Measurements from ENCODE around the gene TNFSF18.
"Not testable (repeated sequence)": the region's sequence is repeated elsewhere in the genome, so short reads cannot be mapped to it uniquely, and the experiment has no call there.

The TNFSF18 gene, protein sequence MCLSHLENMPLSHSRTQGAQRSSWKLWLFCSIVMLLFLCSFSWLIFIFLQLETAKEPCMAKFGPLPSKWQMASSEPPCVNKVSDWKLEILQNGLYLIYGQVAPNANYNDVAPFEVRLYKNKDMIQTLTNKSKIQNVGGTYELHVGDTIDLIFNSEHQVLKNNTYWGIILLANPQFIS

DNA sequence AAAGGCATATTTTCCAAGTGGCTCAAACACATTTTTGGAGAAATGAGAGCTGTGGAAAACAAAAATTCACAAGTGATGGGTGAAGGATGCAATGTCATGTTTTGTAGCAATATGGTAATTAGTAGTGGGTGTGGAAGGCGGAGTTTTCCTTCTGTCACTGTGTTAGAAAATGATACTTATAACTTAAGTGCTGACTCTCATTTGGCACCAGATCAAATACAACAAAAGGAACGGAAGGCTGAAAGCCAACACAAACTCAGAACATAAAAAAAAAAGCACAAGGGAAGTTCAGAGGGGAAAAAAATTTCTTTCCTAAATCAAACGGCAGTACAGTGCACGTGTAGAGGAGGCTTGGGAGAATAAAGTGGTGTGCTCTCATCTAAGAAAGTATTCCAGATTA is at the start of gene TNFSF18:
Gene TNFSF18 (minus strand): TSS at position 77 of the 400 bp plus-strand sequence. CDS start 45 bp downstream, at position 32.
- no peak for DNase-seq (ENCODE audit: low read depth in 1 of 2, low spot score in 1 of 2)

DNA sequence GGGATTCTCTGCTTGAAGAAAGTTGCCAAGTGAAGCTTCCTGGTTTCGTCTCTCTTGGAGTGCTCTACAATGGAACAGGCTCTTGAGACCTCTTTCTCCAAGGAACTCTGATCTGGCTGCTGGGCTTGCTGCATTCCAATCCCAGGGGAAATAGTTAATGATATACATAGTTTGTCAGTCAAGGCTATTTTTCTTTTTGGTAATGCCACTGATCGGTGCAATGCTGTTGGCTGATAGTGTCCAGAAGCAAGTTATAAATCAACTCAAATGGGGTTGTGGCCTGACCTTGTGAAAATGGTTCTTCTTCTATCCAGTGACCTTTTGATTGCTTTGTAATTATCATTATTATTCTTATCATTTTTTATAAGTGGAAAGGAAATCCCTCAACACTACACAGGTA is 48.4 kb upstream of the TNFSF18 start:
- DNase-seq (ENCODE audit: low read depth in 1 of 2, low spot score in 1 of 2) = no peak

DNA sequence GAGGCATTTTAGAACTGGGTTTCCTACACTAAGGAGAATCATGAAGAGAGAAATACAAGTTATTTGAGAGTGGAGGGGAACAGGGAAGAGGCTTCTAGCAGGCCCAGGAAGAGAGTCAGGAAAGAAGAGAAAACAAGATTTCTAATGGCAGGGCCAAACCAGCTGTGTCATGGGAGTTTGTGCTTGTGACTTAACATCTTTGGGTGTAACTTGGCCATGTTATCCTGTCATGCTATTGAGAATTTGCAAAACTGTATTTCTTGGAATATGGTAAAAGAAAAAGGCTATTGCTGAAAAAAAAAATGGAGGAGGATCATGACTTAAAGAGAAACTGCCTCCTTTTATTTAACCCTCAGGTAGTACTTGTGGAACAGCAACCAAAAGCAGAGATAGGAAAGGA is 47.4 kb upstream of the TNFSF18 start:
- DNase-seq (ENCODE audit: low read depth in 1 of 2, low spot score in 1 of 2) = no peak

DNA sequence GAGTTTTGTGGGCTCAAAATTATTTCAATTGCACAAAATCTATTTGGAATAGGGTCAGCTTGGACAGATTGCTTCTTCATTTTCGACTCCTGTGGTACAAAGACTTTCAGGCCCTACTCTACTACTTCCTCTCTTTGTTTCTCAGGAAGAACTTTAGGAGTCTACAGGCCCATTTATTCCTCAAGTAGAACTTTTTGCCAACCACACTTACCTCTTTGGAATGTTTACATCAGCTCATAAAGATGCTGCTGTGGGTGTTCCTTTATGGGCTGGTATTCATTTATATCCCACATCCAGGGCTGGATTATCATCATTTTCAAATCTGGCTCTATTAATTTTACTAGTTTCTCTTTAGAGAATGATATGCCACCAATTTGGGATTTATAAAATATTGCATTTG is 46.3 kb upstream of the TNFSF18 start:
- no peak for DNase-seq (ENCODE audit: low read depth in 1 of 2, low spot score in 1 of 2)

DNA sequence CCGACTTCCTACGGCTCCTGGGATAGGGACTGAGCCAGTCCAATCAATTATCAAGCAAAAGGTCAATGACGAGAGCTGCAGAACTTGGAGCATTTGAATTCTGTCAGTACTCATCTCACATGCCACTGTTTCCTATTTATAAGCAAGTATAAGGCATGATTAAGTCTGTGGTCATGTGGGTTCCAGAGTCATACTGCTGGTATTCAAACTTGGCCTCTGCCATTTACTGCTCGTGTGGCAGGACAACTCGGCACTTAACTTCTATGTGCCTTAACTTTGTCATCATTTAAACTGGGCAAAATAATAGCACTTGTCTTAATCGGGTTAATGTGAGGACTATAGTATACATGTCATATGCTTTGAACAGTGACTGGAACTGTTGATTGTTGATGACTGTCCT is 44.9 kb upstream of the TNFSF18 start:
- no peak for DNase-seq (ENCODE audit: low read depth in 1 of 2, low spot score in 1 of 2)

DNA sequence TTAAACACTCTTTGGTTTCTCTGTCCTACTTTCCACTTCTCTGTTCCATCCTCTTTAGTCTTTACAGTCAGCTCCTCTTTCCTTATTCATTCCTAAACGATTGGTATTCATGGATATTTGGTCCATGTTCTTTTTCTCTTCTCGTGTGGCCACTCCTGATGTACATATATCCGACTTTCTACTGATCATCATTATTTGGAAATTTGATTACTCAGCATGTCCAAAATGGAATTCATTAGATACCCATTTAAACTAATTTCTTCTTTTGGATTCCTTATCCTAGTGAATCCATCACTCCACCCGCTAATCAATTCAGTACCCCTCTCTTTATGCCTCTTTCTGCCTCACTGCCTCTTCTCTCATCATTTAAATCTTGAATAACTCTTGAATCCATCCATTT is 43.8 kb upstream of the TNFSF18 start:
- DNase-seq (ENCODE audit: low read depth in 1 of 2, low spot score in 1 of 2) = no peak

DNA sequence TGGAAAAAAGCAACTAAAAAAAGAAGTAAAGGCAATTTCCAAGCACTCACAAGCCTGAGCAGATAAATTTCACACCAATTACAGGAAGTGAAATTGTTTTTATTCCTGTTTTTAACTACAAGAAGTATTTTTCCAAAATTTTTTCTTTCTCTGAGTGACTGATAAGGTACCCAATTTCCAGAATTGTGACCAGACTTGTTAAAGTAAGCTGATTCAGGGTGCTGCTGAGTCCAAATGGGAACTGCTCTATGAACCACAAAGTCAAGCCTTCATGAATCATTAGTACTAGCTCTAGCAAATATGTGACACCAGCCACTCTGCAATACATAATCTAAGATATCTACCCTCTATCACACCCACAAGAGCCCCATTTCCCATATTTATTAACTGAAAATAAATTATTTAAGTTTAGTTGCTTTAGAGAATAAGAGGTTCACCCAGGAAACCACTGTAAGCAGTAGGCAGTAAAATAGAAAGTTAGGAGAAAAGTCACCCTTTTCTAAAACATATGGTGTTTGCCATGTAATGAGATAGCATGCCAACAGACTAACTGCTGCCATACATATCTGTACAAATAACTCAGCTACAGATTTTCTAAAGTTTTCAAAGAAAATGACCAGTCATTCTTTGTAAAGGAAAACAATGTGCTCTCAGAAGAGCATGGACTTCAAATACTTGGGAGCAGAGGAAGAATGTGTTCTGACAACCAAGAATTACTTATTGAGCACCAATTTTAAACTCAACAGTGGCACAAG is 43.1 kb upstream of the TNFSF18 start:
- DNase-seq (ENCODE audit: low read depth in 1 of 2, low spot score in 1 of 2) = no peak

DNA sequence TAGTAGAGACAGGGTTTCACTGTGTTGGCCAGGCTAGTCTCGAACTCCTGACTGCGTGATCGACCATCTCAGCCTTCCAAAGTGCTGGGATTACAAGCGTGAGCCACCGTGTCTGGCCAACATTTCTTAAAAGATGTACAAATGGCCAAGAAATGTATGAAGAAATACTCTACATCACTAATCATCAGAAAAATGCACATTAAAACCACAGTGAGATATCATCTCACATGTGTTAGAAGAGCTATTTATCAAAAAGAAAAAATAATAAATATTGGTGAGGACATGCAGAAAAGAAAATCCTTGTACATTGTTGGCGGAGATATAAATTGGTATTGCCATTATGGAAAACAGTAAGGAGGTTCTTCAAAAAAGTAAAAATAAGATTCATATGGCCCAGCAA is 33.6 kb upstream of the TNFSF18 start:
- no peak for DNase-seq (ENCODE audit: low read depth in 1 of 2, low spot score in 1 of 2)

DNA sequence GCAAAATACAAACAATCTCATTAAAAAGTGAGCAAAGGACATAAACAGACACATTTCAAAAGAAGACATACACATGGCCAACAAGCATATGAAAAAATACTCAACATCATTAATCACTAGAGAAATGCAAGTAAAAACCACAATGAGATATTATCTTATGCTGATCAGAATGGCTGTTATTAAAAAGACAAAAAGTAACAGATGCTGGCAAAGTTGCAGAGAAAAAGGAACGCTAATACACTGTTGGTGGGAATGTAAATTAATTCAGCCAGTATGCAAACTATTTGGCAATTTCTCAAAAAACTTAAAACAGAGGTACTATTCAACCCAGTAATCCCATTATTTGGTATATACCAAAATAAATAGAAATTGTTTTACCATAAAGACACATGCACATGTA is 32.2 kb upstream of the TNFSF18 start:
- no peak for DNase-seq (ENCODE audit: low read depth in 1 of 2, low spot score in 1 of 2)

DNA sequence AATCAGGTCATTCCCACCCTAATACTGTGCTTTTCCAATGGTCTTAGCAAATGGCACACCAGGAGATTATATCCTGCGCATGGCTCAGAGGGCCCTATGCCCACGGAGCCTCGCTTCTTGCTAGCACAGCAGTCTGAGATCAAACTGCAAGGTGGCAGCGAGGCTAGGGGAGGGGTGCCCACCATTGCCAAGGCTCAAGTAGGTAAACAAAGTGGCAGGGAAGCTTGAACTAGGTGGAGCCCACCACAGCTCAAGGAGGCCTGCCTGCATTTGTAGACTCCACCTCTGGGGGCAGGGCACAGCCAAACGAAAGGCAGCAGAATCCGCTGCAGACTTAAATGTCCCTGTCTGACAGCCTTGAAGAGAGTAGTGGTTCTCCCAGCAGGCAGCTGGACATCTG is 23.5 kb upstream of the TNFSF18 start:
- DNase-seq (ENCODE audit: low read depth in 1 of 2, low spot score in 1 of 2) = not testable (repeated sequence)

DNA sequence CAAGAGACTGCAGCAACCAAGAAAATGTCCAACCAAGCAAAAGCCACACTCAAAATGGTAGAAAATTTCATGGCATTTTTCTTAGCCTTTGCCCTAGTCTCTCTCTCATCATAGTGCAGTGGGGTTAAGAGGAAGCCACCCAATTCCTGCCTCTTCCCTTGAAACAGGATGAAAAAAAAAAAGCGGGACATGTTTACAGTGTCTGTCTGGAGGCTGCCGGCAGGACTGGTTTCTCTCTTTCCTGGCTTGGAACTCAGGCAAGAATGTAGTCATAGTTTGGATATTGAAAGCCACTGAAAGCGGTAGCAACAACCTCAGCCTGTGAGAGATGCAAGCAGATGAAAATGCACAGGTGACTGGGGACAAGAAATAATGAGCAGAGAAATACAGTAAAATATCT is 13.3 kb upstream of the TNFSF18 start:
- DNase-seq (ENCODE audit: low read depth in 1 of 2, low spot score in 1 of 2) = no peak

DNA sequence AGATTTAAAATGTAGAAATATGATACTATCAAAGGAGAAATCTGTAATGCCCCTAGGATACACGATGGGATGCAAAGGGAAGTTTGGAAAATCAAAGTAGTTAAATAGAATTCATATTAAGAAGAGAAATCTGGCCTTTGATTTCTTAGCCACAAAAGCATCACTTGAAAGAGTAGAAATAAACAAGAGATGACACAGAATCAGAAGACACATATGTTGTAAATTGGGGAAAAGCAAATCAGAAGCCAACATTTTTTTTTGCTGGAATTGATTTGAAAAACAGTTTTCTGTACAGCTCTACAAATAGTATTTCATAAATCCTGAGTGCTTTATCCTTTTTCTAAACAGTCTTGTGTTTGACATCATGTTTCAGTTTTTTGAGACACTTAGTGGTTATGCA is 12.4 kb upstream of the TNFSF18 start:
- DNase-seq (ENCODE audit: low read depth in 1 of 2, low spot score in 1 of 2) = no peak

DNA sequence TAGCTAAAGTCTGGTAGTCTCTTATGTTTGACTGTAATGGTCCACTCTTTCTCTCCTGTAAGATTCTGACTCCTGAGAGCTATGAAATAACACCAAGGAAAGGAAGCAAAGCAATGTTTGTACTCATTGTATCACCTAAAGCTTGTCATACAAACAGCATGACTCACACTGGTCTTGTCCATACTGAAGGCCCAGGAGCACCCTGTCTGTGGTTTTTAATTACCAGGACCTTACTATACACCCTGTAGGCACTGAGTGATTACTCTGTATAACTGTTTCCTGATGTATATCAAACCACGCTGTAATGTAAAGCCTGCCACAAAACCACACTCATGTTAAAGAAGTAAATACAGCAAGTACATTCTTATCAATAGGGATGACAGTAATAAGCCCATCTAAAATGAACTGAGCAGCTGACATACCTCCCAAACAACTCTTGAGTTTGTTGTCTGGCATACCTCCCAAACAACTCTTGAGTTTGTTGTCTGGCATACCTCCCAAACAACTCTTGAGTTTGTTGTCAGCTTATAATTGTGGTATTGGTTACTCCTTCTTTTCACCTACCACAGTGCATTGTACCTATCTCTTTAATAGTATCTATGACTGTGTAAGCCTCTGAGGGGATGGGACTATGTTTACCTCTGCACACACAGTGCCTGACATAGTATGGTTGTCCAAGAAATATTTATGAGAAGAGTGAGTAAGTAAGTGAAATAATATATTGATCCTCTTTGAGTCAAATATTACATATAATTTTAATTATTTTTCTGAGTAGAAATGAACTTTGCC is 11.6 kb upstream of the TNFSF18 start:
- no peak for DNase-seq (ENCODE audit: low read depth in 1 of 2, low spot score in 1 of 2)

DNA sequence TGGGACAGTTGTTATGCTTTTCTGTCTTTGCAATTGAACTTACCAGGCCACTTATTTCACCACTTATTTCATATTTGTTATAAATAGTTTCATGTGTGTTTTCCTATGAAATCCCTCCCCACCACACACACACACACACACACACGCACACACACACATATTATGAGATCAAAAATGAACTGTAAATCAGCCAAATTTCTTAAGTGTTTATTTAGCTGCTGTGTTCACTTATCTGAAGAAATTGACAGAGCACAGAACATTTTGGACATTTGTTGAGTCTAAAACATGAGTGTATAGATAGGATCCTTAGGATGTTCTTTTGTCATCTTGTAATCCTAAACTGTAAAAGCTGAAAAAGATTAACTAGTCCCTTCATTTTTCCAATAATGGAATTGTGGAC is 7.8 kb upstream of the TNFSF18 start:
- DNase-seq (ENCODE audit: low read depth in 1 of 2, low spot score in 1 of 2) = no peak

DNA sequence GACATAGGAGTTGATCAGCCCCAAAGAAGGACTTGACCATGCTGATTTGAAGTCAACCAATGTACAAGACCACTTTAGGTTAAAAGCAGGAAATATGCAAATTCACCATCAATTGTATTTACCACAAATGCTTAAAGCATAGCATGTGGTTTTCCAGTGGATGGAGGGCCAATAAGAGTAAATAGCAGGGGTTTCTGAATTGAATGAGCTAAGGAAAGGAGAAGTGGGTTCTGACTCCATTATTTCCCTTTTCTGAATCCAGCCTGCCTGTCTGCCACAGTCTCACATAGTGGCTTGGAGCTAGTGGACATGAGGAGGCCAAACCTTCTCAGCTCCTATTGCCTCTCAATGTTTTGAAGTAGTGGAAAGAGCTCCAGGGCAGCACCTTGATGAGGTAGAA is 7.2 kb upstream of the TNFSF18 start:
- DNase-seq (ENCODE audit: low read depth in 1 of 2, low spot score in 1 of 2) = no peak

DNA sequence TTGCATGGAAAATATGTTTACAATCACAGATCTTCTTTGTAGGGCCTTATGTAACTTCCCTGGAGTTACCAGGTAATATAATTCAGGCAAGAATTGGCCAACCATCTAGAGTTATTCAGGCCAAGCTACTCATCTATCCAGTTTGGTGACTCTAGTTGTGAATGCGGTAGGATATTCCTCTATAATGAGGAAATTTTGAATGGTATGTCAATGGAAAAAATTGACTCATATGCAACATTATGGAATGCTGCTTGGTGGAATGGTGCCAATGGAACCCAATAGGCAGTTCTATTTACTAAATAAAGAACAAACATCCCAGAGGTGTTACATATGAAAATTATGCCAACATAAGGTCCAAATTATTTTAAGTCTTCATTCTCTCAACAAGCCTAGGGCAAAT is 5.6 kb upstream of the TNFSF18 start:
- DNase-seq (ENCODE audit: low read depth in 1 of 2, low spot score in 1 of 2) = no peak

DNA sequence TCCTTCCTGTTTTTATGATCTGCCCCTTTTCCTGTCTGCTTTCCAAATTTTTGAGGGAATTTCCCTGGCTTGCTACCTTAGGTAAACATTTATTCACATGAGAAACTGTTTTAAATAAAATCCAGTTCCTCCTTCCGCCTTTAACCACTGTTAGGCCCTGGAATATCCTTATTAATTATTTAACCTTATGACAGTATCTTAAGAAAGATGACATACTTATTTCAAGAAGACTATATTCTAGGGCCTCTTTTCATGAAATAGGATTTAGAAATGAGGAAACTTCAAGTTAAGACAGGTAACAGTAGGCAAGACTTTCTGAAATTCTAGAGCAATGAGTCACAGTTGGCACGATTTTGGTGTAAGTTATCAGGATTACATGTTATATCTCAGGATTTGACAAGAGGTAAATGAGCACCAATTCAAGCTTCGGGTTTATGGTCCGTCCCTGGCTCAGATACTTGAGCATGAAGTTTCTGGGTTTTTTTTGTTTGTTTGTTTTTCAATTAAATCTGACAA is 2.0 kb upstream of the TNFSF18 start:
- DNase-seq (ENCODE audit: low read depth in 1 of 2, low spot score in 1 of 2) = no peak

DNA sequence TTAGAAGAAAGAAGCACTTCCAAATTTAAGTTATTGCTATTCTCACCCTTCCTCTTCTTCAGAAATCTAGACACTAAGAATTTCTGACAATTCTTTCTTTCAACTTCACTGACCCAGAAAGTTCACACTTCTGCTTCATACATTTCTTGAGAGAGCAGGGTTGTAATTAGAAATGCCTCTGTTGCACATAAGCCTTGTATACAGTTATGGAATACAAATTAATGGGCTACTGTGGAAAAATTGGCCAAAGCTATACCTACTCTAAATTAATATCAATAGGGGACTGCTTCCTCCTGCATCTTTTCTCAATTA is 1.5 kb downstream of the TNFSF18 start:
- no peak for DNase-seq (ENCODE audit: low read depth in 1 of 2, low spot score in 1 of 2)

DNA sequence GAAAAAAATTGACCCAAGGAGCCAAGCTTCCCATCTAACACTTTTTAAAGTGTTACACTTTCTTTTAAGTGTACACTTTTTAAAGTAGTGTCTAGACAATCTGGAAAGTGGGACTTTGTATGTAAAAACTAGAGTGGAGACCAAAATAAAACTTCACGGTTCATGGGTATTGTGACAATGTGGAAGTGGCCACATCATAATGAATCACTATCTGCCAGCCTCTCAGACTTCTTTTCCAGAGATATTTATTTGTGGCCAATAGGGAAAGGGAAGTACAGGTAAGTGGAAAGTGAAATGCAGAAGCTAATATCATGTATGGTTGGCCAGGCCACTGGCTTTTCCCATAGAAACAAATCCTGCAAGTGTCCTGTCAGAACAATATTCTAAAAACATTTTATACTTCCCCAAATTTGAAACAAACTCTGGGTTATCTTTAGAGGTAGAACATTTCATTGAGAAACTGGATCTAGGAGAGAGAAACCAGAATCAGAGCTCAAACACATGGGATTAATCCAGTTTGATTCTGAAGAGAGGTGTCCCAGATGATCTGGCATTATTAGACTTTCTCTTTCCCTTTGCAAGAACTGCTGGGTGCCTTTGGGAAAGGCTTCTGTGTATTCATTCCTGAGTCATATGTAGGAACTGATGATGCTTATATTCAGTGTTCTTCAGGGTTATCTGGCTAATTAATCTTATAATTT is 2.0 kb downstream of the TNFSF18 start:
- no peak for DNase-seq (ENCODE audit: low read depth in 1 of 2, low spot score in 1 of 2)

DNA sequence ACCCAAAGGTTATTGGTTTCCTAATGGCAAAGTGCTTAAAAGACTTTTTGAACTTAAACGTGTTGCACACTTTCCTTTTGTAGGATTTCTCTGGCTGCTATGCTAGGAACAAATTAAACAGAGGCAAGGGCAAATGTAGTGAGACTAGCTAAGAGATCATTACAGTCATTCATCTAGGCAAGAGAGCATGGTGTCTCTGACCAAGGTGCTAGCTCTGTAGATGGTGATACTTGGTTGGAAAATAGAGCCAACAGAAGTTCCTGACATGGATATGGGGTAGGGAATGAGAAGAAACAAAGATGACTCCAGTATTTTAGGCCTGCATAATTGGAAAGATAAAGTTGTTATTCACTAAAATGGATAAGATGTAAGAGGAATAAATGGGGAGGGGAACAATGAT is 6.1 kb downstream of the TNFSF18 start:
- no peak for DNase-seq (ENCODE audit: low read depth in 1 of 2, low spot score in 1 of 2)

DNA sequence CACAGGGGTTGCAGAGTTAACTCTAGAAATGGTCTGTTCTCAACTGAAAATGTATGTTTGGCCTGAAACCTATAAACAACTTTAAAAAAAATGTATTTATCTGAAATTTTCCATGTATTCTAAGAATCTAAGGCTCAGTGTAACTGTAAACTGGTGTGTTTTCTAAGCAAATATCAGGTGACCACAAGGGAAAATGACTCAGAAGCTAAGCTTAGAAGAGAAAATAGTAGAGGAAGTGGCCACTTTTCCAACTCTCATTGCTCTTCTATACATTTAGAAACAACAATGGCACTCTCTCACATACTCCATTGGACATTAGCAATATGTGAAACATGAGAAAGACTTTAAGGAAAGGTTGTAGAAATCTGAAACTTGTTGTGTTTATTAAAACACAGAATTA is 7.5 kb downstream of the TNFSF18 start:
- DNase-seq (ENCODE audit: low read depth in 1 of 2, low spot score in 1 of 2) = no peak

DNA sequence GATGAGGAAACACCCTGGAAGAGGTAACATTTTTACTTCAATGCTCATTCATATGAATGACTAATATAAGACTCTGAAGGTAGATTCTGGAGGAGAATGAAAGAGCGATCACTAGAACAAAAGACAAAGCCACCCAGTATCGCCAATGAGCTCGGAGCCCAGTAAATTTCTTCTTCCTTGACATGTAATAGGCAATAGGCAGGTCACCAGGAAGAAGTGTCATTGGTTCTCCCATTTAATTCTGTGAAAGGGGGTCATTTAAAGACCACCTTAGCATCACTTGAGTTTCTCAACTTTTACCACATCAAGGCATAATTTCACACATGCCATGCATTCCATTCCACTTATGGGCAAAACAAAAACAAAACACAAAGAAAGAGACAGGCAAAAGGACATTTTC is 7.9 kb downstream of the TNFSF18 start:
- no peak for DNase-seq (ENCODE audit: low read depth in 1 of 2, low spot score in 1 of 2)

All from activated CD4-positive, alpha-beta T cell treated with anti-CD3 and anti-CD28 coated beads, Interleukin-2, amount 50 U/mL, for 24 hours (primary cell).